K562 (cell line): ENCODE results near the gene LAMTOR4. TPM values are rescaled to one million over a fixed set of nuclear protein-coding genes. Genes with fewer than 3 reads are reported as not detected.

Experiments
- ATF4 ChIP-seq: fragments of 450-650 bp; formaldehyde crosslinking; IDR thresholded peaks from 2 replicates; pipeline ENCODE4 v1.4.0; 2022; ENCODE audit warnings: mild to moderate bottlenecking, moderate library complexity
- GATA2 ChIP-seq: sonication (generic); formaldehyde crosslinking; IDR thresholded peaks from 2 replicates; pipeline ENCODE4 v1.4.0; 2020; ENCODE audit warnings: mild to moderate bottlenecking, missing genetic modification reagents
- GATAD2B ChIP-seq: fragments of 450-650 bp; IDR thresholded peaks from 2 replicates; pipeline ENCODE4 v1.6.1; 2017; ENCODE audit warnings: mild to moderate bottlenecking, borderline replicate concordance
- HES1 ChIP-seq: fragments of 450-650 bp; IDR thresholded peaks from 2 replicates; pipeline ENCODE4 v1.6.1; 2016; ENCODE audit warnings: low read depth, mild to moderate bottlenecking, moderate library complexity
- KAT7 ChIP-seq: sonication (generic); formaldehyde crosslinking; IDR thresholded peaks from 2 replicates; pipeline ENCODE4 v1.8.0; 2022; ENCODE audit warnings: missing genetic modification reagents, mild to moderate bottlenecking, borderline replicate concordance
- MEF2A ChIP-seq: IDR thresholded peaks from 2 replicates; pipeline ENCODE4 v1.6.1; 2011; ENCODE audit warnings: low read depth, mild to moderate bottlenecking, low read length, moderate library complexity; ENCODE audit not compliant: control insufficient read depth
- MIER1 ChIP-seq: fragments of 450-650 bp; IDR thresholded peaks from 2 replicates; pipeline ENCODE4 v1.6.1; 2016; ENCODE audit warnings: antibody characterized with exemption, mild to moderate bottlenecking, low read depth
- NR3C1 ChIP-seq: sonication (generic); formaldehyde crosslinking; IDR thresholded peaks from 2 replicates; pipeline ENCODE4 v1.8.1; 2022; ENCODE audit warnings: missing genetic modification reagents
- POLR2AphosphoS2 ChIP-seq: IDR thresholded peaks from 2 replicates; pipeline ENCODE4 v1.6.1; 2012; ENCODE audit warnings: low read length, improper control_type of control experiment
- RBM17 ChIP-seq: fragments of 200-400 bp; formaldehyde crosslinking; IDR thresholded peaks from 2 replicates; pipeline ENCODE4 v1.6.1; 2017; ENCODE audit warnings: low read depth, mild to moderate bottlenecking, low read length, borderline replicate concordance
- SMARCE1 ChIP-seq: fragments of 450-650 bp; IDR thresholded peaks from 2 replicates; pipeline ENCODE4 v1.7.1; 2016; ENCODE audit warnings: mild to moderate bottlenecking
- YBX1 ChIP-seq: fragments of 450-650 bp; IDR thresholded peaks from 2 replicates; pipeline ENCODE4 v1.7.1; 2016; ENCODE audit warnings: mild to moderate bottlenecking
- ZNF175 ChIP-seq: fragments of 200-800 bp; sonication (Bioruptor generic); IDR thresholded peaks from 2 replicates; pipeline ENCODE4 v1.6.1; 2016; ENCODE audit warnings: low read depth, mild to moderate bottlenecking, missing genetic modification characterization, missing compliant biosample characterization
- ZNF274 ChIP-seq: IDR thresholded peaks from 2 replicates; pipeline ENCODE4 v1.6.1; 2011; ENCODE audit warnings: low read depth, mild to moderate bottlenecking, low read length, moderate library complexity, borderline replicate concordance
- ZNF639 ChIP-seq, 2 experiments: fragments of 200-800 bp in 1 of 2; sonication (Bioruptor generic) in 1 of 2; sonication (generic) in 1 of 2; formaldehyde crosslinking in 1 of 2; IDR thresholded peaks in 1 of 2; conservative IDR thresholded peaks in 1 of 2; 2 replicates each; pipeline versions ENCODE4 v1.5.0 to v1.6.1; 2016 to 2020; ENCODE audit warnings: missing compliant biosample characterization in 1 of 2, missing genetic modification characterization in 1 of 2, missing genetic modification reagents in 1 of 2
- ZNF780A ChIP-seq: fragments of 250-450 bp; sonication (Bioruptor Pico); IDR thresholded peaks from 2 replicates; pipeline ENCODE4 v1.5.0; 2021; ENCODE audit warnings: mild to moderate bottlenecking
- polyA plus RNA-seq, 8 experiments: library from polyadenylated mRNA; depleted of rRNA in 4 of 8; stranded (reverse) in 5 of 8; unstranded in 3 of 8; fragments of >200 nt; fragmentation: Nextera tagmentation in 2 of 8; fragmentation: Illumina TruSeq in 1 of 8; extraction: Ambion mirVana in 2 of 8; extraction: Trizol in 1 of 8; gene quantifications; 2 replicates each; pipeline versions ENCODE4 v1.2.1 to v1.2.3, GENCODE V29; 2011 to 2014; ENCODE audit warnings: inconsistent platforms in 1 of 8, missing spikeins in 1 of 8
- total RNA-seq, 7 experiments: library from RNA; depleted of rRNA in 6 of 7; stranded (reverse); fragments of >200 nt in 6 of 7; fragmentation: Illumina TruSeq in 2 of 7; extraction: Trizol in 2 of 7; gene quantifications; 2 replicates each; pipeline versions ENCODE4 v1.2.1 to v1.2.3, GENCODE V29; 2011 to 2021; ENCODE audit warnings: low replicate concordance in 1 of 7
- TF ChIP-seq, protein P1 (sequence below): fragments of 250-450 bp; sonication (Bioruptor Pico); IDR thresholded peaks from 2 replicates; pipeline ENCODE4 v1.5.1; 2021; ENCODE audit warnings: mild to moderate bottlenecking
- TF ChIP-seq, protein P2 (sequence below): sonication (generic); IDR thresholded peaks from 2 replicates; pipeline ENCODE4 v1.6.1; 2016
- TF ChIP-seq, protein P3 (sequence below), 2 experiments: IDR thresholded peaks in 1 of 2; conservative IDR thresholded peaks in 1 of 2; 2 replicates each; pipeline ENCODE4 v1.6.1; 2016; ENCODE audit warnings: low read depth in 2 of 2, mild to moderate bottlenecking in 1 of 2, missing compliant biosample characterization in 1 of 2, missing genetic modification characterization in 1 of 2, moderate library complexity in 1 of 2

Gene LAMTOR4
- total and polyA plus RNA-seq, 9 of the 15 experiments (the other 6 are each of a cell fraction or from before 2014, with no cell fraction given), result 79.6 to 314 (median 195) TPM

DNA sequence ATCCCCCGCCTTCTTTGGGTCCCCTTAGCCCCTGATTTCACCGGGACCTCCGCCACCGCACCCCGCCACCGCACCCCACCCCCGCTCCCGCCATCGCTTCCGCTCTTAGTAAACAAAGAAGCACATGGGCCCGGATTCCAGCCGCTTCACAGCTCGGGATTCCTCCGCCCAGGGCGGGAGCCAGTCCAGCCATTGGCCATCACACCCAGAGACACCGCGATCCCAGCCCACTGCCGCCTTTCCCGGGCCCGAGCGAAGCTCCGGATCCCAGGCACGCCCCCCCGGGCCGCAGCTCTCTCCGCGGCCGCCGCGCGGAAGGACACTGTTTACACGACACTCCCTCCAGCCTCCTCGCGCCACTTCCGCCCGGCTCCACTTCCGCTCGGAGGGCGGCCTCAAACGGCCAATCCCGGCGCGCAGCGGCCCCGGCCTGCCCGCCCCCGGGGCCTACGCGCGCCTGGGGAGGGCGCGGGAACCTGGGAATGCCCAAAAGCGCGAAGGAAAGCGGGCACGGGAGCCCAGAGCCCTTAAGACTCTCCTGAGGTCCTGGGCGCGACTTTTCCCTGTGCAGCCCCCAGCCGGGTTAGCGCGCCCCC lies 48.2 kb upstream of the LAMTOR4 start (continued):
- TF ChIP-seq YBX1 (no peak), GATA2 (CRISPR knock-in tag) (no peak), KAT7 (CRISPR knock-in tag) (no peak), MIER1 (no peak), RBM17 (no peak), HES1 (0 out of 2 replicates have a peak, but pooled peaks have one; percentile 46), ATF4 (CRISPR knock-in tag) (0 out of 2 replicates have a peak, but pooled peaks have one; percentile 25), NR3C1 (CRISPR knock-in tag) (0 out of 2 replicates have a peak, but pooled peaks have one; percentile 30), SMARCE1 (no peak; the same call in 1 of the 2 replicates), ZNF639 (CRISPR knock-in tag; conservative IDR thresholded peaks at IDR 0.05 in 1 of 2, IDR thresholded peaks at IDR 0.05 in 1 of 2) (peak in 1 of 2 experiments; percentile 93; a peak in 1 of 4 replicates), ZNF274 (no peak), ZNF780A (CRISPR knock-in tag) (no peak), GATAD2B (no peak), ZNF175 (no peak), POLR2AphosphoS2 (no peak), MEF2A (no peak)
- TF ChIP-seq, protein P1, sequence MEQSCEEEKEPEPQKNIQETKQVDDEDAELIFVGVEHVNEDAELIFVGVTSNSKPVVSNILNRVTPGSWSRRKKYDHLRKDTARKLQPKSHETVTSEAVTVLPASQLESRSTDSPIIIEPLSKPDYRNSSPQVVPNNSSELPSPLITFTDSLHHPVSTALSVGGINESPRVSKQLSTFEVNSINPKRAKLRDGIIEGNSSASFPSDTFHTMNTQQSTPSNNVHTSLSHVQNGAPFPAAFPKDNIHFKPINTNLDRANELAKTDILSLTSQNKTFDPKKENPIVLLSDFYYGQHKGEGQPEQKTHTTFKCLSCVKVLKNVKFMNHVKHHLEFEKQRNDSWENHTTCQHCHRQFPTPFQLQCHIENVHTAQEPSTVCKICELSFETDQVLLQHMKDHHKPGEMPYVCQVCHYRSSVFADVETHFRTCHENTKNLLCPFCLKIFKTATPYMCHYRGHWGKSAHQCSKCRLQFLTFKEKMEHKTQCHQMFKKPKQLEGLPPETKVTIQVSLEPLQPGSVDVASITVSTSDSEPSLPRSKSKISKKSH (CRISPR knock-in tag), result no peak
- TF ChIP-seq, protein P2, sequence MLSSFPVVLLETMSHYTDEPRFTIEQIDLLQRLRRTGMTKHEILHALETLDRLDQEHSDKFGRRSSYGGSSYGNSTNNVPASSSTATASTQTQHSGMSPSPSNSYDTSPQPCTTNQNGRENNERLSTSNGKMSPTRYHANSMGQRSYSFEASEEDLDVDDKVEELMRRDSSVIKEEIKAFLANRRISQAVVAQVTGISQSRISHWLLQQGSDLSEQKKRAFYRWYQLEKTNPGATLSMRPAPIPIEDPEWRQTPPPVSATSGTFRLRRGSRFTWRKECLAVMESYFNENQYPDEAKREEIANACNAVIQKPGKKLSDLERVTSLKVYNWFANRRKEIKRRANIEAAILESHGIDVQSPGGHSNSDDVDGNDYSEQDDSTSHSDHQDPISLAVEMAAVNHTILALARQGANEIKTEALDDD, result no peak
- TF ChIP-seq, protein P3, sequence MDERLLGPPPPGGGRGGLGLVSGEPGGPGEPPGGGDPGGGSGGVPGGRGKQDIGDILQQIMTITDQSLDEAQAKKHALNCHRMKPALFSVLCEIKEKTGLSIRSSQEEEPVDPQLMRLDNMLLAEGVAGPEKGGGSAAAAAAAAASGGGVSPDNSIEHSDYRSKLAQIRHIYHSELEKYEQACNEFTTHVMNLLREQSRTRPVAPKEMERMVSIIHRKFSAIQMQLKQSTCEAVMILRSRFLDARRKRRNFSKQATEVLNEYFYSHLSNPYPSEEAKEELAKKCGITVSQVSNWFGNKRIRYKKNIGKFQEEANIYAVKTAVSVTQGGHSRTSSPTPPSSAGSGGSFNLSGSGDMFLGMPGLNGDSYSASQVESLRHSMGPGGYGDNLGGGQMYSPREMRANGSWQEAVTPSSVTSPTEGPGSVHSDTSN (CRISPR knock-in tag; IDR thresholded peaks at IDR 0.05; ENCODE audit: low read depth), result no peak
- TF ChIP-seq, protein P3 (tag; conservative IDR thresholded peaks at IDR 0.05; ENCODE audit: low read depth), result no peak; the same call in 1 of the 2 replicates
